Limb (tissue), 2 donors: ENCODE data around the gene TNNI3.
"Not testable (repeated sequence)": the region's sequence is repeated elsewhere in the genome, so short reads cannot be mapped to it uniquely, and the experiment has no call there.

Experiments used
- DNase-seq, 2 donors: peaks; one replicate each; pipeline ENCODE4 v3.0.0-alpha.2; 2016; ENCODE audit errors: extremely low spot score in 2 of 2

TNNI3 gene

DNA sequence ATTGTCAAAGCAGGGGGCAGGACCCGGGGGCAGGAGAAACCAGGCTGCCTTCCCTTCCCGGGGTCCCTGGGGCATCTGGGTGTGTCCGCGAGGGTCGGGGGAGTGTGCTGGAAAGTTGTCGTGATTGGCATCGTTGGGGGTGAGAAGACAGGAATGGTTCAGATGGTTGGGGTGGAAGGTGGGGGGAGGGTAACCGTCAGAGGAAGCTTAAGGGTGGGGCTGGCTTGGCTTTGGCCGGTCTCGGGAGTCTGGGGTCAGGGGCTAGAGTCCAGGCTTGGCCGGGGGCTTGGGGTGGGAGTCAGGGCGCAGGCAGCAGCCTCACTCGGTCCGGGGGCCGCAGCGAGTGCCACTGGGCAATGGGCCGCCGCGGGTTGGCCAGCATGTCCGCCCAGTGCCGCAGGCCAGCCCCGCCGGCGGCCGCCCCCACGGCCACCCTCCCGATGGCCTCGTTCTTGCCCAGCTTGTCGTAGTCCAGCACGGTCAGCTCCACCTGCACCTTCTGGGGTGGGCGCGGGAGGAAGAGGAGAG is 15.7 kb upstream of the TNNI3 start:
- no peak for DNase-seq

DNA sequence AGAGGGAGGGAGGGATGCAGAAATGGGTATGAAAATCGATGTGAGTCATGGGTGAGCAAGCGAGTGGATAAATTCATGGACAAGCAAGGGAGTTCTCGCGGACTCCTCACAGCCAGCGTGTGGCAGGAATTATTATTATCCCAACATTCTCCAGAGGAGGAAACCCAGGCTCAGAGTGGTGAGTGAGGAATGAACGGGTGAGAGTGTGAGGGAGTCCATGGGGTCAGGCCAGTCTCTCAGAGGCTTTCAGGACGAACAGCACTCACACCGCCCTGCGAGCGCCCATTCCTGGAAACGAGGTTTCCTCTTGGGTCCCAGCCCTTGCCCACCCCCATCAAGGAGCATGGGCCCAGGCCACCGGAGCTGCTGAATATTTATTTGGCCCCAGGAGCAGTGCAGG is 15.2 kb upstream of the TNNI3 start:
- no peak for DNase-seq

GRCh38 chr19:55172318-55172717 is 14.8 kb upstream of the TNNI3 start:
- not testable (repeated sequence) for DNase-seq

GRCh38 chr19:55171440-55171839 is 13.9 kb upstream of the TNNI3 start:
- no peak for DNase-seq

- no peak for DNase-seq
Measured at GRCh38 chr19:55169136-55169535, 11.6 kb upstream of the TNNI3 start.

GRCh38 chr19:55166530-55167268 is 9.2 kb upstream of the TNNI3 start, which contains the start of gene DNAAF3:
Gene DNAAF3, minus strand, starts transcription at chr19:55166613. Its CDS starts 200 bp downstream, at chr19:55166413.
- DNase-seq: peak; percentile 91 to 95

- DNase-seq: peak in 1 of 2 donors; percentile 75
Measured at GRCh38 chr19:55165952-55166529, 8.5 kb upstream of the TNNI3 start.

DNA sequence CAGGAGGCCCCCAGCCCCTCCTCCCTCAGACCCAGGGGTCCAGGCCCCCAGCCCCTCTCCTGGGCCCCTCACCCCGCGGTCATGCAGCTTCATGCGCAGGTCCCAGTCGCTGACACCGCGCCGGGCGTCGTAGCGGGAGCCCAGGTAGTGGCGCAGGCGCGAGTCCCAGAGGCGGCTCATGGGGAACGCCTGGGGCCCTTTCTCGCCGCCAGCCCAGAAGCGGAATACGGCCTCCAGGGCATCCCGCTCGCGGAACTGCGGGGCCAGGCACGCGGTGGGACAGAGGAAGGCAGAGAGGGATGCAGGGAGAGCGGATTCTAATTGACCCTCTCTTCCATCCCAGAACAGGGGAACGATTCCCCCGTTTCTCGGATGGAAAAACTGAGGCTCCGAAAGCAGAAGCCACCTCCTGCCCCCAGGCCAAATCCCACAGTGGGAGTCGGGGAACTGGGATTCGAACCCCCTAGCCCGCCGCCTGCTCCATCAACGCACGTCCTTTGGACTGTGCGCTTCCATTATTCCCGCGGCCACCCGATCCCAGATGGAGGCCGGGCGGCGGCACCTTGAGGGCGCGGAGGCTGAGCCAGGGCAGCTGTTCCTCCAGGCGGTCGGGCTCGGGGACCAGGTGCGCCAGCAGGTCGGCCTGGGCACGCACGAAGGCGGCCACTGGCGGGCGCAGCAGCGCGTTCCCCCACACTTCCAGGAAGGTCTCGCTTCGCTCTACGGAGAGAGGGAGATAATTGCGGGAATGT is 4.2 kb upstream of the TNNI3 start:
- DNase-seq: no peak

DNA sequence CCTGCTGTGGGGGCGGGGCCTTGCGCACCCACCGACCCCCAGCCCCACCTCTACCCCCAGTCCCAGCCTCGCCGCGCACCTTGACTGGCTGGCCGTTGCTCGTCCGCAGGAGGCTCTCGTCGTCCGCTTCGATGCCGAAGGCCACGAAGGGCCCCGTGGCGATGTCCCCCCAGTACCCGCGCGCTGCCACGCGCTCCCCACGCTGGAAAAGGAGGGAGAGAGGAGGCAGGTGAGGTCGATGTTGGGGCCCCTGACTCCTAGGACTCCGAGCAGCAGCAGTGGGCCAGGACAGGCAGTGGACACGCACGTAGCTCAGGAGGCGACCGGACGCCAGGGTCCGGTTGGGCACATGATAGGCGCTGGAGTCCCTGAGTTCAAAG is 3.4 kb upstream of the TNNI3 start:
- no peak for DNase-seq

GRCh38 chr19:55160128-55160985 is 2.8 kb upstream of the TNNI3 start:
- DNase-seq: peak; percentile 71 to 83

GRCh38 chr19:55158848-55159749 is 1.6 kb upstream of the TNNI3 start:
- no peak for DNase-seq

DNA sequence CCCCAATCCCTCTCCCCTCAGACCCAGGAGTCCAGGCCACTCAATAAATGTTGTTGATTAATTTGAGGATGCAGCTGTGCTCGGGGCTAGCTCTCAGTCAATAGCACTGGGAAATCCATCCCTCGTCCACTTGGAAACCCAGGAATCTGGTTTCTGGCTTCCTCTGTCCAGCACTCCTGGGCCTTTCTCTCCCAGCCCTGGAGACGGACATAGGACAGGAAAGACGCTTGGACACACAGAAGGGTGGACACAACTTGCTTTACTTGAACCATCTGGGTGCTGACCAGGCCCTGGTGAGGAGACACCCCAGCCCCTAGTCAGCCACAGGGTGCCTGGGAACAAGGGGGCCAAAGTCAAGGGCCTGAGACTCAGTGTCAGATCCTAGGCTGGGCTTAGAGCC is 891 bp upstream of the TNNI3 start:
- no peak for DNase-seq

GRCh38 chr19:55156202-55157063 is 1.1 kb downstream of the TNNI3 start:
- DNase-seq: peak in 1 of 2 donors; percentile 74

- DNase-seq: not testable (repeated sequence)
Measured at GRCh38 chr19:55155784-55156183, 1.7 kb downstream of the TNNI3 start.

DNA sequence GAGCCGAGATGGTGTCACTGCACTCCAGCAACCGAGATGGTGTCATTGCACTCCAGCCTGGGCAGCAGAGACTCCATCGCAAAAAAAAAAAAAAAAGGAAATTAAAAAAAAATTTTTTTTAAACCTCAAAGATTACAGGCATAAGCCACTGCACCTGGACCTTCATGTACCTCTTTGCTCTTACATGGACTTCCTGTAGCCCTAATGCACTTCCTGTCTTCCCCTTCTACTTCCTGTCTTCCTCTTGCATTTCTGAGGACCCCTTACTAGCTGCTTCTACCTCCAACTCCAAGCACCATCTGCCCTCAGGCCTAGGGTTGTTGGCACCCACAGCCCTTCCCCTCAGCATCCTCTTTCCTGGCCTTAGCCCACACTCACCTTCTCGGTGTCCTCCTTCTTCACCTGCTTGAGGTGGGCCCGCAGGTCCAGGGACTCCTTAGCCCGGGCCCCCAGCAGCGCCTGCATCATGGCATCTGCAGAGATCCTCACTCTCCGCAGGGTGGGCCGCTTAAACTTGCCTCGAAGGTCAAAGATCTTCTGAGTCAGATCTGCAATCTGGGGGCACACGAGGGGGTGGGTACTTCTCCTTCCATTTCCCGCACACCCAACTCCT is 3.8 kb downstream of the TNNI3 start:
- no peak for DNase-seq

DNA sequence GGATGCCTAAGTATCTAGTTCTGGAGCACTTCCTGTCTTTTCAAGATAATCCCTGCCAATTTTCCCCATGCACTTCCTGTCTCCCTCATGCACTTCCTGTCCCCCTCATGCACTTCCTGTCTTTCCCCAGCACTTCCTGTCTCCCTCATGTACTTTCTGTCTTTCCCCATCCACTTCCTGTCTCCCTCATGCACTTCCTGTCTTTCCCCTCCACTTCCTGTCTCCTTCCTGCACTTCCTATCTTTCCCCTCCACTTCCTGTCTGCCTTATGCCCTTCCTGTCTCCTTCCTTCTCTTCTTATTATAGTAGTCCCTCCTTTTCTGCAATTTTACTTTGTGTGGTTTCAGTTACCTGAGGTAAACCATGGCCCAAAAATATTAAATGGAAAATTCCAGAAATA is 5.5 kb downstream of the TNNI3 start:
- DNase-seq: no peak

- DNase-seq: peak; percentile 35 to 52
Measured at GRCh38 chr19:55149078-55150003, 8.2 kb downstream of the TNNI3 start, which contains the start of gene TNNT1. Gene TNNT1, minus strand, starts transcription at chr19:55149206. Its CDS starts 2,049 bp downstream, at chr19:55147157.
